HepG2 (cell line): ENCODE results near the gene ABCB9.

Experiments used
- IKZF4 ChIP-seq: sonication (generic); formaldehyde crosslinking; IDR thresholded peaks from 2 replicates; pipeline ENCODE4 v1.5.1; 2020; ENCODE audit warnings: borderline replicate concordance, mild to moderate bottlenecking, low read depth, missing genetic modification reagents; ENCODE audit errors: not compliant biosample characterization
- IRF2 ChIP-seq: IDR thresholded peaks from 2 replicates; pipeline ENCODE4 v1.6.1; 2018; ENCODE audit warnings: missing genetic modification reagents, missing compliant biosample characterization
- NBN ChIP-seq: fragments of 450-650 bp; conservative IDR thresholded peaks from 2 replicates; pipeline ENCODE4 v1.6.1; 2017
- RAD21 ChIP-seq: fragments of 450-650 bp; formaldehyde crosslinking; IDR thresholded peaks from 2 replicates; pipeline ENCODE4 v1.5.0; 2020; ENCODE audit warnings: mild to moderate bottlenecking
- SIN3A ChIP-seq: IDR thresholded peaks from 2 replicates; pipeline ENCODE4 v1.6.1; 2011; ENCODE audit warnings: low read depth, mild to moderate bottlenecking, control low read depth, low read length, borderline replicate concordance
- SKI ChIP-seq: fragments of 450-650 bp; IDR thresholded peaks from one replicate; pipeline ENCODE4 v1.6.1; 2018; ENCODE audit warnings: mild to moderate bottlenecking; ENCODE audit not compliant: partially characterized antibody
- SNAPC5 ChIP-seq: sonication (generic); formaldehyde crosslinking; IDR thresholded peaks from 2 replicates; pipeline ENCODE4 v1.8.1; 2023; ENCODE audit warnings: mild to moderate bottlenecking, missing genetic modification reagents, borderline replicate concordance
- SRF ChIP-seq: IDR thresholded peaks from 2 replicates; pipeline ENCODE4 v1.6.1; 2011; ENCODE audit warnings: mild to moderate bottlenecking, low read depth, low read length, moderate library complexity
- ZNF24 ChIP-seq: fragments of 450-650 bp; IDR thresholded peaks from 2 replicates; pipeline ENCODE4 v1.6.1; 2017; ENCODE audit warnings: antibody characterized with exemption, mild to moderate bottlenecking
- ZNF569 ChIP-seq: sonication (generic); formaldehyde crosslinking; IDR thresholded peaks from 2 replicates; pipeline ENCODE4 v1.5.0; 2020; ENCODE audit warnings: mild to moderate bottlenecking, missing genetic modification reagents, moderate library complexity, borderline replicate concordance
- ZNF713 ChIP-seq: sonication (generic); formaldehyde crosslinking; IDR thresholded peaks from 2 replicates; pipeline ENCODE4 v1.4.0; 2020; ENCODE audit warnings: mild to moderate bottlenecking, missing genetic modification reagents
- TF ChIP-seq, protein P1 (sequence below): sonication (generic); formaldehyde crosslinking; IDR thresholded peaks from 2 replicates; pipeline ENCODE4 v1.4.0; 2020; ENCODE audit warnings: missing genetic modification reagents, mild to moderate bottlenecking, borderline replicate concordance
- TF ChIP-seq, protein P2 (sequence below): sonication (generic); formaldehyde crosslinking; IDR thresholded peaks from 2 replicates; pipeline ENCODE4 v1.4.0; 2020; ENCODE audit warnings: missing genetic modification reagents, borderline replicate concordance
- TF ChIP-seq, protein P3 (sequence below): sonication (generic); formaldehyde crosslinking; IDR thresholded peaks from 2 replicates; pipeline ENCODE4 v1.5.0; 2020; ENCODE audit warnings: mild to moderate bottlenecking, missing genetic modification reagents, moderate library complexity

DNA sequence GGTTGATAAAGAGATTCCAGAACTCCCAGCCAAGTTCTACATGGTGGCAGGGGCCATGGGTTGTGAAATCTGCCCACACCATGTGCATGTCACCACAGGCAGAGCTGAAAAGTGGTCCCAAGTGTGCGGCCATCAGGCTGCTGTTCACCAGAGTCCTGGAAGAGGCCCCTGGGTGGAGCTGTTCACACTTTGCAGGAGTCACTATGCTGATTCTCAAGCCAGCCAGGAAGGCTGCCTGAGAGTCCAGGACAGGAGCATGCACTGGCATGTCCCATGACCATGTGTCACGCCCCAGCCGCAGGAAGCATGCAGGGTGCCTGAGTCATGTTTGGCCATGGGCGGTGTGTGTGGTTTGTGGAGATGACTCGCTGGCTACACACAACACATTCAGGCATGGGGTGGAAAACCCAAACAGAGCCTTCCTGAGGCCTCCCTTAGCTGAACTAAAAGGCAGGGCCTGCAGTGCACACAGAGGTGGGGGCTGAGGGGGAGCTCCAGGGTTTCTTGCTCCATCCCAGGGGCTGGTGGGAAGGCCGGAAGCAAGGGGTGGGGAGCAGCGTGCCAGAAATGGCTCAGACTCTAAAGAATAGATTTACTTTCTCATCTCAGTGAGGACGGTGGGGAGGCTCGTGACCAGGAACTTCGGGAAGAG is 19.4 kb downstream of the ABCB9 start:
- TF ChIP-seq, protein P1, sequence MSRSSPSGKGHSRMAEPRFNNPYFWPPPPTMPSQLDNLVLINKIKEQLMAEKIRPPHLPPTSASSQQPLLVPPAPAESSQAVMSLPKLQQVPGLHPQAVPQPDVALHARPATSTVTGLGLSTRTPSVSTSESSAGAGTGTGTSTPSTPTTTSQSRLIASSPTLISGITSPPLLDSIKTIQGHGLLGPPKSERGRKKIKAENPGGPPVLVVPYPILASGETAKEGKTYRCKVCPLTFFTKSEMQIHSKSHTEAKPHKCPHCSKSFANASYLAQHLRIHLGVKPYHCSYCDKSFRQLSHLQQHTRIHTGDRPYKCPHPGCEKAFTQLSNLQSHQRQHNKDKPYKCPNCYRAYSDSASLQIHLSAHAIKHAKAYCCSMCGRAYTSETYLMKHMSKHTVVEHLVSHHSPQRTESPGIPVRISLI (CRISPR knock-in tag) = no peak
- no peak for TF ChIP-seq ZNF569 (CRISPR knock-in tag)
- TF ChIP-seq, protein P2, sequence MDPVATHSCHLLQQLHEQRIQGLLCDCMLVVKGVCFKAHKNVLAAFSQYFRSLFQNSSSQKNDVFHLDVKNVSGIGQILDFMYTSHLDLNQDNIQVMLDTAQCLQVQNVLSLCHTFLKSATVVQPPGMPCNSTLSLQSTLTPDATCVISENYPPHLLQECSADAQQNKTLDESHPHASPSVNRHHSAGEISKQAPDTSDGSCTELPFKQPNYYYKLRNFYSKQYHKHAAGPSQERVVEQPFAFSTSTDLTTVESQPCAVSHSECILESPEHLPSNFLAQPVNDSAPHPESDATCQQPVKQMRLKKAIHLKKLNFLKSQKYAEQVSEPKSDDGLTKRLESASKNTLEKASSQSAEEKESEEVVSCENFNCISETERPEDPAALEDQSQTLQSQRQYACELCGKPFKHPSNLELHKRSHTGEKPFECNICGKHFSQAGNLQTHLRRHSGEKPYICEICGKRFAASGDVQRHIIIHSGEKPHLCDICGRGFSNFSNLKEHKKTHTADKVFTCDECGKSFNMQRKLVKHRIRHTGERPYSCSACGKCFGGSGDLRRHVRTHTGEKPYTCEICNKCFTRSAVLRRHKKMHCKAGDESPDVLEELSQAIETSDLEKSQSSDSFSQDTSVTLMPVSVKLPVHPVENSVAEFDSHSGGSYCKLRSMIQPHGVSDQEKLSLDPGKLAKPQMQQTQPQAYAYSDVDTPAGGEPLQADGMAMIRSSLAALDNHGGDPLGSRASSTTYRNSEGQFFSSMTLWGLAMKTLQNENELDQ (CRISPR knock-in tag) = no peak
- TF ChIP-seq, protein P3, sequence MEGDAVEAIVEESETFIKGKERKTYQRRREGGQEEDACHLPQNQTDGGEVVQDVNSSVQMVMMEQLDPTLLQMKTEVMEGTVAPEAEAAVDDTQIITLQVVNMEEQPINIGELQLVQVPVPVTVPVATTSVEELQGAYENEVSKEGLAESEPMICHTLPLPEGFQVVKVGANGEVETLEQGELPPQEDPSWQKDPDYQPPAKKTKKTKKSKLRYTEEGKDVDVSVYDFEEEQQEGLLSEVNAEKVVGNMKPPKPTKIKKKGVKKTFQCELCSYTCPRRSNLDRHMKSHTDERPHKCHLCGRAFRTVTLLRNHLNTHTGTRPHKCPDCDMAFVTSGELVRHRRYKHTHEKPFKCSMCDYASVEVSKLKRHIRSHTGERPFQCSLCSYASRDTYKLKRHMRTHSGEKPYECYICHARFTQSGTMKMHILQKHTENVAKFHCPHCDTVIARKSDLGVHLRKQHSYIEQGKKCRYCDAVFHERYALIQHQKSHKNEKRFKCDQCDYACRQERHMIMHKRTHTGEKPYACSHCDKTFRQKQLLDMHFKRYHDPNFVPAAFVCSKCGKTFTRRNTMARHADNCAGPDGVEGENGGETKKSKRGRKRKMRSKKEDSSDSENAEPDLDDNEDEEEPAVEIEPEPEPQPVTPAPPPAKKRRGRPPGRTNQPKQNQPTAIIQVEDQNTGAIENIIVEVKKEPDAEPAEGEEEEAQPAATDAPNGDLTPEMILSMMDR (CRISPR knock-in tag) = peak; percentile 38
- TF ChIP-seq ZNF713 (CRISPR knock-in tag) = no peak
- TF ChIP-seq SNAPC5 (CRISPR knock-in tag) = no peak
- TF ChIP-seq SKI = no peak
- no peak for TF ChIP-seq ZNF24
- TF ChIP-seq SRF = no peak
- TF ChIP-seq NBN = no peak
- no peak for TF ChIP-seq RAD21 (CRISPR knock-in tag)
- no peak for TF ChIP-seq SIN3A
- TF ChIP-seq IRF2 (CRISPR knock-in tag) = no peak
- no peak for TF ChIP-seq IKZF4 (CRISPR knock-in tag)
